Suprapubic skin (tissue), 4 donors: ENCODE data around the gene INPP5B. TPM values are rescaled to one million over a fixed set of nuclear protein-coding genes. Genes with fewer than 3 reads are reported as not detected.

Source experiments
- DNase-seq, 2 donors: peaks; one replicate each; pipeline ENCODE4 v3.0.0-alpha.2; 2019; ENCODE audit warnings: low spot score in 2 of 2
- H3K27ac ChIP-seq: fragments of 200-600 bp; sonication (generic); one replicate; pipeline ENCODE4 v1.5.1; 2019
- H3K27me3 ChIP-seq: fragments of 200-600 bp; sonication (generic); one replicate; pipeline ENCODE4 v1.5.1; 2019
- H3K36me3 ChIP-seq: fragments of 200-600 bp; sonication (generic); one replicate; pipeline ENCODE4 v1.5.1; 2019
- H3K4me1 ChIP-seq: fragments of 200-600 bp; sonication (generic); one replicate; pipeline ENCODE4 v1.5.1; 2019
- H3K4me3 ChIP-seq: fragments of 200-600 bp; sonication (generic); one replicate; pipeline ENCODE4 v1.5.1; 2019; ENCODE audit warnings: mild to moderate bottlenecking
- H3K9me3 ChIP-seq: fragments of 200-600 bp; sonication (generic); one replicate; pipeline ENCODE4 v1.5.1; 2019
- EP300 ChIP-seq: sonication (generic); formaldehyde crosslinking; IDR thresholded peaks from one replicate; pipeline ENCODE4 v1.6.1; 2017; ENCODE audit warnings: antibody characterized with exemption
- POLR2A ChIP-seq, 2 donors: fragments of 450-650 bp; IDR thresholded peaks; one replicate each; pipeline ENCODE4 v1.6.1; 2017; ENCODE audit warnings: antibody characterized with exemption in 2 of 2, mild to moderate bottlenecking in 2 of 2, moderate library complexity in 2 of 2
- POLR2AphosphoS5 ChIP-seq, 3 donors: sonication (generic); formaldehyde crosslinking; IDR thresholded peaks; one replicate each; pipeline ENCODE4 v1.6.1; 2017; ENCODE audit warnings: antibody characterized with exemption in 3 of 3
- WGBS: methylation state at CpG from one replicate; pipeline ENCODE4 v1.1.5; 2018; 5-methylcytosine and 5-hydroxymethylcytosine counted together
- total RNA-seq, 4 donors: library from RNA; depleted of rRNA; stranded (reverse); fragments of >200 nt; gene quantifications; one replicate each; pipeline ENCODE4 v1.1.0, GENCODE V29; 2016
- TF ChIP-seq, protein P1 (sequence below), 2 donors: fragments of 200-600 bp in 1 of 2; fragments of 450-650 bp in 1 of 2; sonication (generic) in 1 of 2; IDR thresholded peaks; one replicate each; pipeline ENCODE4 v1.5.1; 2016 to 2019; ENCODE audit warnings: antibody characterized with exemption in 2 of 2, mild to moderate bottlenecking in 1 of 2, moderate library complexity in 1 of 2

Gene INPP5B
- total RNA-seq, 4 donors from 2014 or later: 14.0 to 30.9 (median 17.9) TPM

- DNase-seq: no peak
- Histone ChIP-seq H3K9me3 (no peaks in the 10 kb centered on the region), H3K27ac (no peak overlapping the region), H3K27me3 (no peaks in the 10 kb centered on the region), H3K4me1 (peaks cover 3% of the 10 kb centered on the region), H3K4me3 (no peak overlapping the region), H3K36me3 (peaks cover 11% of the 10 kb centered on the region)
- TF ChIP-seq, protein P1, sequence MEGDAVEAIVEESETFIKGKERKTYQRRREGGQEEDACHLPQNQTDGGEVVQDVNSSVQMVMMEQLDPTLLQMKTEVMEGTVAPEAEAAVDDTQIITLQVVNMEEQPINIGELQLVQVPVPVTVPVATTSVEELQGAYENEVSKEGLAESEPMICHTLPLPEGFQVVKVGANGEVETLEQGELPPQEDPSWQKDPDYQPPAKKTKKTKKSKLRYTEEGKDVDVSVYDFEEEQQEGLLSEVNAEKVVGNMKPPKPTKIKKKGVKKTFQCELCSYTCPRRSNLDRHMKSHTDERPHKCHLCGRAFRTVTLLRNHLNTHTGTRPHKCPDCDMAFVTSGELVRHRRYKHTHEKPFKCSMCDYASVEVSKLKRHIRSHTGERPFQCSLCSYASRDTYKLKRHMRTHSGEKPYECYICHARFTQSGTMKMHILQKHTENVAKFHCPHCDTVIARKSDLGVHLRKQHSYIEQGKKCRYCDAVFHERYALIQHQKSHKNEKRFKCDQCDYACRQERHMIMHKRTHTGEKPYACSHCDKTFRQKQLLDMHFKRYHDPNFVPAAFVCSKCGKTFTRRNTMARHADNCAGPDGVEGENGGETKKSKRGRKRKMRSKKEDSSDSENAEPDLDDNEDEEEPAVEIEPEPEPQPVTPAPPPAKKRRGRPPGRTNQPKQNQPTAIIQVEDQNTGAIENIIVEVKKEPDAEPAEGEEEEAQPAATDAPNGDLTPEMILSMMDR (IDR thresholded peaks at IDR 0.05): no peak
- TF ChIP-seq POLR2A (IDR thresholded peaks at IDR 0.05) (no peak), POLR2AphosphoS5 (IDR thresholded peaks at IDR 0.05) (no peak), EP300 (no peak)
- WGBS: 79% methylated on average over 4 of the region's 4 CpGs
Observed at GRCh38 chr1:37951783-37952624, 5.2 kb upstream of the INPP5B start.

- Histone ChIP-seq H3K27me3 (no peaks in the 10 kb centered on the region), H3K36me3 (peaks cover 4% of the 10 kb centered on the region), H3K27ac (no peak overlapping the region), H3K4me1 (peaks cover 5% of the 10 kb centered on the region), H3K9me3 (no peaks in the 10 kb centered on the region), H3K4me3 (no peak overlapping the region)
- DNase-seq: no peak
- TF ChIP-seq POLR2A (IDR thresholded peaks at IDR 0.05) (no peak), EP300 (no peak), POLR2AphosphoS5 (IDR thresholded peaks at IDR 0.05) (no peak)
- TF ChIP-seq, protein P1 (IDR thresholded peaks at IDR 0.05): no peak
- 83% methylated on average over 7 of the region's 11 CpGs for WGBS
Observed at GRCh38 chr1:37951041-37951782, 4.4 kb upstream of the INPP5B start.

- Histone ChIP-seq H3K4me1 (peaks cover 14% of the 10 kb centered on the region), H3K27me3 (no peaks in the 10 kb centered on the region), H3K4me3 (no peak overlapping the region), H3K36me3 (no peaks in the 10 kb centered on the region), H3K9me3 (no peaks in the 10 kb centered on the region), H3K27ac (no peak overlapping the region)
- WGBS: 64% methylated on average over 3 of the region's 6 CpGs
- TF ChIP-seq POLR2A (IDR thresholded peaks at IDR 0.05): no peak
- TF ChIP-seq POLR2AphosphoS5 (IDR thresholded peaks at IDR 0.05): no peak
- TF ChIP-seq EP300: no peak
- TF ChIP-seq, protein P1 (IDR thresholded peaks at IDR 0.05): no peak
- no peak for DNase-seq
Observed at GRCh38 chr1:37949524-37950152, 2.8 kb upstream of the INPP5B start.

DNA sequence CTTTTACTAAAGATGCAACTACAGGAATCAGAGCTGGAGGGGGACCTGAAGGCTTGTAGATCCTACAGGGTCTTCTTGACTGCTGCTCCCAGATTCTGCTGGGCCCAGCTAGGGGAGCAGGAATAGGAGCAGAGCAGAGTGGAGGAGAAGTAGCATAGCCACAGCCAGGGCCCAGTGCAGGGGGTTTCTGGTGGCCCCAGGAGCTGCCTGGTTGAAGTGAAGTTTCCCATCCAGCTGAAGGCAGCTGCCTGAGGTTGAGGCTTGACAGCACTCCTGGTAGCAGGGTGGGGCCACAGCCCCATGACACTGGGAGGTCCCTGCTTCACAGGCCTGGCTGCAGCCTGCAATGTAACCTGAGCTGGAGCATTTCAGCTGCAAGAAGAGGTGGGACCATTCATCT lies 2.0 kb upstream of the INPP5B start:
- H3K27ac ChIP-seq: no peak overlapping the region
- H3K27me3 ChIP-seq: no peaks in the 10 kb centered on the region
- TF ChIP-seq POLR2A (IDR thresholded peaks at IDR 0.05) (no peak), POLR2AphosphoS5 (IDR thresholded peaks at IDR 0.05) (no peak), EP300 (no peak)
- TF ChIP-seq, protein P1 (IDR thresholded peaks at IDR 0.05): no peak
- DNase-seq: no peak
- H3K9me3 ChIP-seq: no peaks in the 10 kb centered on the region
- H3K4me3 ChIP-seq: no peak overlapping the region
- peaks cover 3% of the 10 kb centered on the region for H3K36me3 ChIP-seq
- peaks cover 14% of the 10 kb centered on the region for H3K4me1 ChIP-seq

GRCh38 chr1:37948166-37948565 lies 1.3 kb upstream of the INPP5B start:
- Histone ChIP-seq H3K9me3 (no peaks in the 10 kb centered on the region), H3K4me1 (peaks cover 14% of the 10 kb centered on the region), H3K27me3 (no peaks in the 10 kb centered on the region), H3K4me3 (no peak overlapping the region), H3K27ac (no peak overlapping the region), H3K36me3 (peaks cover 8% of the 10 kb centered on the region)
- no peak for DNase-seq
- 69% methylated on average over 2 of the region's 2 CpGs for WGBS
- TF ChIP-seq, protein P1 (IDR thresholded peaks at IDR 0.05): no peak
- TF ChIP-seq POLR2AphosphoS5 (IDR thresholded peaks at IDR 0.05) (no peak), POLR2A (IDR thresholded peaks at IDR 0.05) (no peak), EP300 (no peak)
